DND-41 (cell line): Measurements from ENCODE around the gene MTCH2.
"Not testable (repeated sequence)": the region's sequence is repeated elsewhere in the genome, so short reads cannot be mapped to it uniquely, and the experiment has no call there.

ENCODE experiments used
- ATAC-seq: fragments of 200-7000 bp; cut with Tn5 transposase; 3 replicates; pipeline ENCODE4 v1.9.1; 2021; ENCODE audit warnings: low read depth; ENCODE audit not compliant: insufficient read depth
- DNase-seq: peaks from one replicate; pipeline ENCODE4 v3.0.0-alpha.2; 2020
- H2AFZ ChIP-seq: 2 replicates; pipeline ENCODE4 v1.6.0; 2012; ENCODE audit warnings: low read depth, low read length
- H3K27ac ChIP-seq: 2 replicates; pipeline ENCODE4 v1.5.1; 2012; ENCODE audit warnings: low read length, inconsistent platforms
- H3K27me3 ChIP-seq: fragments of 200-600 bp; sonication (generic); 2 replicates; pipeline ENCODE4 v1.6.0; 2012; ENCODE audit warnings: low read length, mild to moderate bottlenecking, inconsistent platforms; ENCODE audit not compliant: insufficient read depth, poor library complexity
- H3K36me3 ChIP-seq: 2 replicates; pipeline ENCODE4 v1.5.1; 2012; ENCODE audit warnings: low read length, inconsistent platforms; ENCODE audit not compliant: insufficient read depth
- H3K4me1 ChIP-seq: 2 replicates; pipeline ENCODE4 v1.5.1; 2012; ENCODE audit warnings: mild to moderate bottlenecking, low read length; ENCODE audit not compliant: insufficient read depth
- H3K4me2 ChIP-seq: 2 replicates; pipeline ENCODE4 v1.6.0; 2012; ENCODE audit warnings: mild to moderate bottlenecking, moderate library complexity, low read length, inconsistent platforms; ENCODE audit not compliant: insufficient read depth
- H3K4me3 ChIP-seq, 2 experiments: fragments of 200-600 bp in 1 of 2; shearing (Covaris generic) in 1 of 2; 2 replicates each; pipeline ENCODE4 v1.5.1; 2012 to 2016; ENCODE audit warnings: inconsistent platforms in 2 of 2, low read length in 2 of 2, mild to moderate bottlenecking in 2 of 2, low read depth in 1 of 2, moderate library complexity in 1 of 2
- H3K79me2 ChIP-seq: 2 replicates; pipeline ENCODE4 v1.6.0; 2012; ENCODE audit warnings: low read length, inconsistent platforms; ENCODE audit not compliant: insufficient read depth
- H3K9ac ChIP-seq: 2 replicates; pipeline ENCODE4 v1.6.0; 2012; ENCODE audit warnings: low read depth, mild to moderate bottlenecking, inconsistent platforms, low read length, moderate library complexity
- H3K9me3 ChIP-seq: 2 replicates; pipeline ENCODE4 v1.5.1; 2012; ENCODE audit warnings: low read length, moderate library complexity, mild to moderate bottlenecking, inconsistent platforms; ENCODE audit not compliant: insufficient read depth, severe bottlenecking
- H4K20me1 ChIP-seq: 2 replicates; pipeline ENCODE4 v1.6.0; 2012; ENCODE audit warnings: low read length; ENCODE audit not compliant: insufficient read depth
- EZH2 ChIP-seq: IDR thresholded peaks from 3 replicates; pipeline ENCODE4 v1.6.1; 2012; ENCODE audit warnings: borderline replicate concordance, low read depth, mild to moderate bottlenecking, moderate library complexity, low read length, inconsistent platforms; ENCODE audit not compliant: severe bottlenecking
- TF ChIP-seq, protein P1 (sequence below): IDR thresholded peaks from 2 replicates; pipeline ENCODE4 v1.5.1; 2012; ENCODE audit warnings: borderline replicate concordance, low read length, moderate library complexity, mild to moderate bottlenecking; ENCODE audit not compliant: poor library complexity, severe bottlenecking; ENCODE audit errors: extremely low read depth

The MTCH2 gene

DNA sequence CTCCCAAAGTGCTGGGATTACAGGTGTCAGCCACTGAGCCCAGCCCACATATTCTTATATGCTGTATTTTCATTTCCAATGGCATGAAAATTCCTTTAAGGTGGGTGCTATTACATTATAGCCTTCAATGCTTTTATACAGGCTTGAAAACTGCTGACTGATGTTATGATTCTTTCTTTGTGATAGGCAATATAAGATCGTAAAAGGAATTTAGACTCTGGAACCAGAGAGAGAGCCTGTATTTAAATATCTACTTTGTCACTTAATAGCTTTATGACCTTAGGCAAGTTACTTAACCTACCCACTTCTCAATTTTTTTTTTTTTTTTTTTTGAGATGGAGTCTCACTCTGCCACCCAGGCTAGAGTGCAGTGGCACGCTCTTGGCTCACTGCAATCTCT is 46.6 kb upstream of the MTCH2 start:
- no peak overlapping the region for H3K9ac ChIP-seq
- DNase-seq (no peak), ATAC-seq (no peak)
- no peak overlapping the region for H3K27ac ChIP-seq
- no peaks in the 10 kb centered on the region for H3K9me3 ChIP-seq
- H3K27me3 ChIP-seq, result no peaks in the 10 kb centered on the region
- no peaks in the 10 kb centered on the region for H3K4me1 ChIP-seq
- H3K36me3 ChIP-seq, result no peaks in the 10 kb centered on the region
- TF ChIP-seq EZH2, result no peak
- TF ChIP-seq, protein P1, sequence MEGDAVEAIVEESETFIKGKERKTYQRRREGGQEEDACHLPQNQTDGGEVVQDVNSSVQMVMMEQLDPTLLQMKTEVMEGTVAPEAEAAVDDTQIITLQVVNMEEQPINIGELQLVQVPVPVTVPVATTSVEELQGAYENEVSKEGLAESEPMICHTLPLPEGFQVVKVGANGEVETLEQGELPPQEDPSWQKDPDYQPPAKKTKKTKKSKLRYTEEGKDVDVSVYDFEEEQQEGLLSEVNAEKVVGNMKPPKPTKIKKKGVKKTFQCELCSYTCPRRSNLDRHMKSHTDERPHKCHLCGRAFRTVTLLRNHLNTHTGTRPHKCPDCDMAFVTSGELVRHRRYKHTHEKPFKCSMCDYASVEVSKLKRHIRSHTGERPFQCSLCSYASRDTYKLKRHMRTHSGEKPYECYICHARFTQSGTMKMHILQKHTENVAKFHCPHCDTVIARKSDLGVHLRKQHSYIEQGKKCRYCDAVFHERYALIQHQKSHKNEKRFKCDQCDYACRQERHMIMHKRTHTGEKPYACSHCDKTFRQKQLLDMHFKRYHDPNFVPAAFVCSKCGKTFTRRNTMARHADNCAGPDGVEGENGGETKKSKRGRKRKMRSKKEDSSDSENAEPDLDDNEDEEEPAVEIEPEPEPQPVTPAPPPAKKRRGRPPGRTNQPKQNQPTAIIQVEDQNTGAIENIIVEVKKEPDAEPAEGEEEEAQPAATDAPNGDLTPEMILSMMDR, result no peak
- no peak overlapping the region for H3K4me2 ChIP-seq
- no peaks in the 10 kb centered on the region for H3K79me2 ChIP-seq
- no peaks in the 10 kb centered on the region for H4K20me1 ChIP-seq
- no peak overlapping the region for H2AFZ ChIP-seq
- H3K4me3 ChIP-seq, result no peak overlapping the region

DNA sequence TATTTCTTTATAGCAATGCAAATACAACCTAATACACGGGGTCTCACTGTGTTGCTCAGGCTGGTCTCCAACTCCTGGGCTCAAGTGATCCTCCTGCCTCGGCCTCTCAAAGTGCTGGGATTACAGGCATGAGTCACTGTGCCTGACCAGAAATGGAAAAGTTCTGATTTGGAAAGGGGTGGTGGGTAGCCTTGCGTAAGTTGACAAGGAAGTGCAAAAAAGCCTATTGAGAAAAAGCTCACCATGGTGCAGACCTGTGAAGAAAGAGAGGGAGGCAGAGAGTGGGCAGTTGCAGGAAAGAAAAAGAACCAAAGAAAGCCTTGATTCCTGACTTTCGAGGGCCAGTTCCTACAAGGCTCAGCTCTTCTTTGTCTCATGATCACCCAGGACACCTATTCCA is 45.8 kb upstream of the MTCH2 start:
- H3K4me3 ChIP-seq, result no peak overlapping the region
- no peaks in the 10 kb centered on the region for H3K9me3 ChIP-seq
- H3K4me1 ChIP-seq, result no peaks in the 10 kb centered on the region
- H3K27me3 ChIP-seq, result no peaks in the 10 kb centered on the region
- no peak overlapping the region for H3K27ac ChIP-seq
- no peak for DNase-seq
- H3K4me2 ChIP-seq, result no peak overlapping the region
- TF ChIP-seq, protein P1, result no peak
- TF ChIP-seq EZH2, result no peak
- no peaks in the 10 kb centered on the region for H3K36me3 ChIP-seq
- H3K9ac ChIP-seq, result no peak overlapping the region
- no peaks in the 10 kb centered on the region for H4K20me1 ChIP-seq
- no peak overlapping the region for H2AFZ ChIP-seq
- no peaks in the 10 kb centered on the region for H3K79me2 ChIP-seq
- no peak for ATAC-seq

DNA sequence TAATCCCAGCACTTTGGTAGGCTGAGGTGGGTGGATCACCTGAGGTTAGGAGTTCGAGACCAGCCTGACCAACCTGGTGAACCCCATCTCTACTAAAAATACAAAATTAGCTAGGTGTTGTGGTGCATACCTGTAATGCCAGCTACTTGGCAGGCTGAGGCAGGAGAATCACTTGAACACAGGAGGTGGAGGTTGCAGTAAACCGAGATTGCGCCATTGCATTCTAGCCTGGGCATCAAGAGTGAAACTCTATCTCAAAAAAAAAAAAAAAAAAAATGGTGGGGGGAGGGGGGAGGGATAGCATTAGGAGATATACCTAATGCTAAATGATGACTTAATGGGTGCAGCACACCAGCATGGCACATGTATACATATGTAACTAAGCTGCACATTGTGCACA is 44.3 kb upstream of the MTCH2 start:
- not testable (repeated sequence) for H3K4me3 ChIP-seq, H3K79me2 ChIP-seq, H3K4me1 ChIP-seq, H3K27ac ChIP-seq, H3K4me2 ChIP-seq, ATAC-seq, DNase-seq, H3K9ac ChIP-seq, H4K20me1 ChIP-seq, H3K27me3 ChIP-seq, H2AFZ ChIP-seq, H3K36me3 ChIP-seq, H3K9me3 ChIP-seq

DNA sequence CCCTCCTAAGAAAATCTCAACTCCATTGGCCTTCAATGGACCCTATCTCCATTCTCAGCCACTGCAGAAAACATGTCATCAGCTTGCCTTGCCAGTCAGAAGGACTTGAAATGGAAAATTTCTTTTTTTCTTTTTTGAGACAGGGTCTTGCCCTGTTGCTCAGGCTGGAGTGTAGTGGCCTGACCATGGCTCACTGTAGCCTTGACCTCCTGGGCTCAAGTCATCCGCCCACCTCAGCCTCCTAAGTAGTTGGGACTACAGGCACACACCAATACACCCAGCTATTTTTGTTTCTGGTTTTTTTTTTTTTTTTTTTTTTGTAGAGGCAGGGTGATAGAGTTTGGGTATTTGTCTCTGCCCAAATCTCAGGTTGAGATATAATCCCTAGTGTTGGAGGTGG is 43.8 kb upstream of the MTCH2 start:
- H2AFZ ChIP-seq, result no peak overlapping the region
- no peak overlapping the region for H3K9ac ChIP-seq
- no peak overlapping the region for H3K27ac ChIP-seq
- no peaks in the 10 kb centered on the region for H4K20me1 ChIP-seq
- no peak for TF ChIP-seq EZH2
- TF ChIP-seq, protein P1, result no peak
- ATAC-seq (no peak), DNase-seq (no peak)
- H3K36me3 ChIP-seq, result no peaks in the 10 kb centered on the region
- no peaks in the 10 kb centered on the region for H3K27me3 ChIP-seq
- no peaks in the 10 kb centered on the region for H3K79me2 ChIP-seq
- H3K4me1 ChIP-seq, result no peaks in the 10 kb centered on the region
- no peak overlapping the region for H3K4me3 ChIP-seq
- H3K4me2 ChIP-seq, result no peak overlapping the region
- H3K9me3 ChIP-seq, result no peaks in the 10 kb centered on the region
